Measurements from ENCODE around the gene ERC1. TPM values are rescaled to one million over a fixed set of nuclear protein-coding genes. Genes with fewer than 3 reads are reported as not detected.
"Not testable (repeated sequence)": the region's sequence is repeated elsewhere in the genome, so short reads cannot be mapped to it uniquely, and the experiment has no call there.

ERC1 gene
- total RNA-seq, 1 donor from 2014 or later = 32.5 TPM

GRCh38 chr12:1122786-1123185 lies 131.8 kb downstream of the ERC1 start:
- DNase-seq (ENCODE audit: low read depth in 2 of 2) = no peak

- DNase-seq (ENCODE audit: low read depth in 2 of 2) = no peak
These were observed 135.1 kb downstream of the ERC1 start for GRCh38 chr12:1126091-1126490.

GRCh38 chr12:1127021-1127420 lies 136.0 kb downstream of the ERC1 start:
- no peak for DNase-seq (ENCODE audit: low read depth in 2 of 2)

- DNase-seq (ENCODE audit: low read depth in 2 of 2) = peak; percentile 57 to 63
These were observed 139.1 kb downstream of the ERC1 start for GRCh38 chr12:1130164-1130563.

- DNase-seq (ENCODE audit: low read depth in 2 of 2) = peak; percentile 64 to 76
These were observed 139.5 kb downstream of the ERC1 start for GRCh38 chr12:1130571-1130970.

- peak in 1 of 2 donors; percentile 19 for DNase-seq (ENCODE audit: low read depth in 2 of 2)
These were observed 140.8 kb downstream of the ERC1 start for GRCh38 chr12:1131811-1132224.

- no peak for DNase-seq (ENCODE audit: low read depth in 2 of 2)
These were observed 141.3 kb downstream of the ERC1 start for GRCh38 chr12:1132311-1132710.

- DNase-seq (ENCODE audit: low read depth in 2 of 2) = no peak
These were observed 147.7 kb downstream of the ERC1 start for GRCh38 chr12:1138691-1139090.

GRCh38 chr12:1146758-1147157 lies 155.7 kb downstream of the ERC1 start:
- not testable (repeated sequence) for DNase-seq (ENCODE audit: low read depth in 2 of 2)

- no peak for DNase-seq (ENCODE audit: low read depth in 2 of 2)
These were observed 156.8 kb downstream of the ERC1 start for GRCh38 chr12:1147821-1148220.

GRCh38 chr12:1157046-1157445 lies 166.0 kb downstream of the ERC1 start:
- DNase-seq (ENCODE audit: low read depth in 2 of 2) = no peak

GRCh38 chr12:1161197-1161596 lies 170.2 kb downstream of the ERC1 start:
- no peak for DNase-seq (ENCODE audit: low read depth in 2 of 2)

- DNase-seq (ENCODE audit: low read depth in 2 of 2) = no peak
These were observed 171.2 kb downstream of the ERC1 start for GRCh38 chr12:1162081-1162760.

GRCh38 chr12:1167784-1168183 lies 176.8 kb downstream of the ERC1 start:
- no peak for DNase-seq (ENCODE audit: low read depth in 2 of 2)

- DNase-seq (ENCODE audit: low read depth in 2 of 2) = no peak
These were observed 179.4 kb downstream of the ERC1 start for GRCh38 chr12:1170411-1170810.

GRCh38 chr12:1171657-1172408 lies 180.8 kb downstream of the ERC1 start:
- DNase-seq (ENCODE audit: low read depth in 2 of 2) = peak; percentile 17 to 84

- peak in 1 of 2 donors; percentile 3 for DNase-seq (ENCODE audit: low read depth in 2 of 2)
These were observed 183.0 kb downstream of the ERC1 start for GRCh38 chr12:1173781-1174617.

GRCh38 chr12:1174659-1175058 lies 183.6 kb downstream of the ERC1 start:
- no peak for DNase-seq (ENCODE audit: low read depth in 2 of 2)

- DNase-seq (ENCODE audit: low read depth in 2 of 2) = no peak
These were observed 185.2 kb downstream of the ERC1 start for GRCh38 chr12:1176191-1176590.

GRCh38 chr12:1179128-1179527 lies 188.1 kb downstream of the ERC1 start:
- DNase-seq (ENCODE audit: low read depth in 2 of 2) = no peak

GRCh38 chr12:1182069-1182468 lies 191.0 kb downstream of the ERC1 start:
- DNase-seq (ENCODE audit: low read depth in 2 of 2) = no peak

GRCh38 chr12:1184402-1184801 lies 193.4 kb downstream of the ERC1 start:
- DNase-seq (ENCODE audit: low read depth in 2 of 2) = peak in 1 of 2 donors; percentile 78

Measured in lung microvascular endothelial cell (primary cell).